ENCODE results near the gene CANT1. TPM values are rescaled to one million over a fixed set of nuclear protein-coding genes. Genes with fewer than 3 reads are reported as not detected.

The CANT1 gene
- total and polyA plus RNA-seq, 12 donors = 10.3 to 78.3 (median 40.4) TPM

- Histone ChIP-seq H3K9me3 (replicated peaks in 1 of 3) (peaks cover 0 to 5% (median 0%) of the 10 kb centered on the region in 3 donors), H3K4me3 (no peak overlapping the region), H3K27me3 (no peaks in the 10 kb centered on the region), H3K36me3 (replicated peaks in 1 of 2) (peaks cover 0 to 17% of the 10 kb centered on the region in 2 donors), H3K27ac (no peak overlapping the region), H3K4me1 (replicated peaks in 1 of 2) (peaks cover 0 to 6% of the 10 kb centered on the region in 2 donors)
- intact Hi-C loops (cut with DNase I) = no loop called here
- DNase-seq = no peak
- no peak for TF ChIP-seq POLR2A (IDR thresholded peaks at IDR 0.05)
- TF ChIP-seq, protein P1, sequence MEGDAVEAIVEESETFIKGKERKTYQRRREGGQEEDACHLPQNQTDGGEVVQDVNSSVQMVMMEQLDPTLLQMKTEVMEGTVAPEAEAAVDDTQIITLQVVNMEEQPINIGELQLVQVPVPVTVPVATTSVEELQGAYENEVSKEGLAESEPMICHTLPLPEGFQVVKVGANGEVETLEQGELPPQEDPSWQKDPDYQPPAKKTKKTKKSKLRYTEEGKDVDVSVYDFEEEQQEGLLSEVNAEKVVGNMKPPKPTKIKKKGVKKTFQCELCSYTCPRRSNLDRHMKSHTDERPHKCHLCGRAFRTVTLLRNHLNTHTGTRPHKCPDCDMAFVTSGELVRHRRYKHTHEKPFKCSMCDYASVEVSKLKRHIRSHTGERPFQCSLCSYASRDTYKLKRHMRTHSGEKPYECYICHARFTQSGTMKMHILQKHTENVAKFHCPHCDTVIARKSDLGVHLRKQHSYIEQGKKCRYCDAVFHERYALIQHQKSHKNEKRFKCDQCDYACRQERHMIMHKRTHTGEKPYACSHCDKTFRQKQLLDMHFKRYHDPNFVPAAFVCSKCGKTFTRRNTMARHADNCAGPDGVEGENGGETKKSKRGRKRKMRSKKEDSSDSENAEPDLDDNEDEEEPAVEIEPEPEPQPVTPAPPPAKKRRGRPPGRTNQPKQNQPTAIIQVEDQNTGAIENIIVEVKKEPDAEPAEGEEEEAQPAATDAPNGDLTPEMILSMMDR (IDR thresholded peaks at IDR 0.05) = no peak
- WGBS, 4 donors = 80 to 95% (median 94%) methylated on average over 1 to 6 of the region's 6 CpGs
Observed at GRCh38 chr17:79050551-79050950, 41.0 kb upstream of the CANT1 start.

DNA sequence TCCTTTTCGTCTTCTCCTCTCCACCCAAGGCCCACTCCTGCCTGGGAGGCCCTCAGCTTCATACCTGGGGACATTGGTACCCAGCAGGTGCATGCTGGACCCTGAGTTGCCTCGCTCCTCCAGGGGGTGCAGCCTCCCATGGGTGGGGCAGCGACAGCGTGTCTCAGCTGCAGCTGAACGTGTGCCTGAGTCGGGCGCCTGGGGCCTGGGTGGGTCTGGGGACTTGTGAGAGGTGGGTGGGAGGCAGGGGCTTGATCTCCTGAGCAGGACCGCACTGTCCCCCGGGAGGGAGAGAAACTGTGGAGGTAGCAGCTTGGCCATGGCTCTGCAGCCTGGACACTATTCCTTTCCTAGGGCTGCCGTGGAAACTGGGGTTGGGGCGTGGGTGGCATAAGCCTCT is 40.3 kb upstream of the CANT1 start:
- 90 to 97% (median 95%) methylated on average over 3 to 11 of the region's 11 CpGs for WGBS, 4 donors
- Histone ChIP-seq H3K4me3 (no peak overlapping the region), H3K9me3 (replicated peaks in 1 of 3) (peaks cover 0 to 5% (median 0%) of the 10 kb centered on the region in 3 donors), H3K36me3 (replicated peaks in 1 of 2) (peaks cover 0 to 17% of the 10 kb centered on the region in 2 donors), H3K27me3 (no peaks in the 10 kb centered on the region), H3K4me1 (replicated peaks in 1 of 2) (peaks cover 0 to 6% of the 10 kb centered on the region in 2 donors), H3K27ac (no peak overlapping the region)
- no peak for DNase-seq
- TF ChIP-seq, protein P1 (IDR thresholded peaks at IDR 0.05) = no peak
- no peak for TF ChIP-seq POLR2A (IDR thresholded peaks at IDR 0.05)
- intact Hi-C loops (cut with DNase I) = loop anchor here in 1 of 2 donors (5.0 kb wide), 1 partner anchor 32 kb away; no protein-coding TSS in a partner anchor

DNA sequence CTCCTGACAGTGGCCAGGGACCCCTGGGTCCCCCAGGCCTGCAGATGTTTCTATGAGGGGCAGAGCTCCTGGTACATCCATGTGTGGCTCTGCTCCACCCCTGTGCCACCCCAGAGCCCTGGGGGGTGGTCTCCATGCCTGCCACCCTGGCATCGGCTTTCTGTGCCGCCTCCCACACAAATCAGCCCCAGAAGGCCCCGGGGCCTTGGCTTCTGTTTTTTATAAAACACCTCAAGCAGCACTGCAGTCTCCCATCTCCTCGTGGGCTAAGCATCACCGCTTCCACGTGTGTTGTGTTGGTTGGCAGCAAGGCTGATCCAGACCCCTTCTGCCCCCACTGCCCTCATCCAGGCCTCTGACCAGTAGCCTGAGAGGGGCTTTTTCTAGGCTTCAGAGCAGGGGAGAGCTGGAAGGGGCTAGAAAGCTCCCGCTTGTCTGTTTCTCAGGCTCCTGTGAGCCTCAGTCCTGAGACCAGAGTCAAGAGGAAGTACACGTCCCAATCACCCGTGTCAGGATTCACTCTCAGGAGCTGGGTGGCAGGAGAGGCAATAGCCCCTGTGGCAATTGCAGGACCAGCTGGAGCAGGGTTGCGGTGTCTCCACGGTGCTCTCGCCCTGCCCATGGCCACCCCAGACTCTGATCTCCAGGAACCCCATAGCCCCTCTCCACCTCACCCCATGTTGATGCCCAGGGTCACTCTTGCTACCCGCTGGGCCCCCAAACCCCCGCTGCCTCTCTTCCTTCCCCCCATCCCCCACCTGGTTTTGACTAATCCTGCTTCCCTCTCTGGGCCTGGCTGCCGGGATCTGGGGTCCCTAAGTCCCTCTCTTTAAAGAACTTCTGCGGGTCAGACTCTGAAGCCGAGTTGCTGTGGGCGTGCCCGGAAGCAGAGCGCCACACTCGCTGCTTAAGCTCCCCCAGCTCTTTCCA is 39.5 kb upstream of the CANT1 start:
- intact Hi-C loops (cut with DNase I) = loop anchor here in 1 of 2 donors (5.0 kb wide), 1 partner anchor 33 kb away; no protein-coding TSS in a partner anchor
- no peak overlapping the region for H3K27ac ChIP-seq
- no peaks in the 10 kb centered on the region for H3K27me3 ChIP-seq
- DNase-seq = no peak
- WGBS, 4 donors = 90 to 92% (median 92%) methylated on average over 11 to 21 of the region's 21 CpGs
- H3K4me1 ChIP-seq (replicated peaks in 1 of 2) = peaks cover 0 to 6% of the 10 kb centered on the region in 2 donors
- peaks cover 0 to 17% of the 10 kb centered on the region in 2 donors for H3K36me3 ChIP-seq (replicated peaks in 1 of 2)
- H3K9me3 ChIP-seq (replicated peaks in 1 of 3) = peaks cover 0 to under 1% (median 0%) of the 10 kb centered on the region in 3 donors
- TF ChIP-seq, protein P1 (IDR thresholded peaks at IDR 0.05) = no peak
- TF ChIP-seq POLR2A (IDR thresholded peaks at IDR 0.05) = no peak
- no peak overlapping the region for H3K4me3 ChIP-seq
